Left cardiac atrium (tissue), 4 donors: ENCODE data around the gene RABAC1. TPM values are rescaled to one million over a fixed set of nuclear protein-coding genes. Genes with fewer than 3 reads are reported as not detected.
"Not testable (repeated sequence)": the region's sequence is repeated elsewhere in the genome, so short reads cannot be mapped to it uniquely, and the experiment has no call there.

Experiments
- ATAC-seq, 2 donors: fragments of 200-7000 bp; cut with Tn5 transposase; one replicate each; pipeline ENCODE4 v1.9.1; 2020; ENCODE audit warnings: mild to moderate bottlenecking in 2 of 2, moderate library complexity in 2 of 2
- DNase-seq: peaks from one replicate; pipeline ENCODE4 v3.0.0-alpha.2; 2020
- intact Hi-C, 2 donors: fragments of 100-400 bp; cut with DNase I; formaldehyde crosslinking; loops; one replicate each; pipeline versions ENCODE4 v1.14.1 to v1.15.1; 2022 to 2023
- total RNA-seq, 2 donors: library from RNA; stranded (reverse); fragmentation: NEBNext Ultra II Directional; extraction: Animal tissue kit (Norgen Biotek cat#: 25700); gene quantifications; one replicate each; pipeline ENCODE4 v1.2.1, GENCODE V29; 2021
- donor health status: DM: no; HTN: yes; CAD: no.
- donor health status: DM: no; HTN: yes; CAD: no; lungs with severe emphysema.
- donor health status: DM: yes; HTN: yes; CAD: no.
- donor health status: Dilated cardiomyopathy.

RABAC1 gene
- total RNA-seq, 2 donors from 2014 or later: 91.4 to 117 TPM

DNA sequence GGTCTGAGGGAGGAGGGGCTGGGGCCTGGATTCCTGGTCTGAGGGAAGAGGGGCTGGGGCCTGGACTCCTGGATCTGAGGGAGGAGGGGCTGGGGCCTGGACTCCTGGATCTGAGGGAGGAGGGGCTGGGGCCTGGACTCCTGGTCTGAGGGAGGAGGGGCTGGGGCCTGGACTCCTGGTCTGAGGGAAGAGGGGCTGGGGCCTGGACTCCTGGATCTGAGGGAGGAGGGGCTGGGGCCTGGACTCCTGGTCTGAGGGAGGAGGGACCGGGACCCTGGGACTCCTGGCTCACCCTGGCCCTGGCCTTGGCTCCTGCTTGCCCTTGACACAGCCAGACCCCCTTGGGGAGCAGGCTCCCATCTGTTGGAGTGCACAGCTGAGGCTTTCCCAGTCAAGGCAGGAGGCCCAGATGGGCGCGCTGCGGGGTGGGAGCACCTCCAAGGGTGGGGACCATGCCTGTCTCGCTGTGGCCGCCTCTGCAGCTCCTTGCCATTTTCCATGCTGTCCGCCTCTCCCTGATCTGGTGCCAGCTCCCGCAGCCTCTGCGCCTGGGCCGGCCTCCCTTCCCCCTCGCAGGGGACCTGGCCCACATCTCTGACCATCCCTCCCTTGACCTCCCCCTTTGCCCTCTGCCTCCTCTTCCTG is 32.9 kb upstream of the RABAC1 start:
- intact Hi-C loops, DNase-seq, ATAC-seq: not testable (repeated sequence)

DNA sequence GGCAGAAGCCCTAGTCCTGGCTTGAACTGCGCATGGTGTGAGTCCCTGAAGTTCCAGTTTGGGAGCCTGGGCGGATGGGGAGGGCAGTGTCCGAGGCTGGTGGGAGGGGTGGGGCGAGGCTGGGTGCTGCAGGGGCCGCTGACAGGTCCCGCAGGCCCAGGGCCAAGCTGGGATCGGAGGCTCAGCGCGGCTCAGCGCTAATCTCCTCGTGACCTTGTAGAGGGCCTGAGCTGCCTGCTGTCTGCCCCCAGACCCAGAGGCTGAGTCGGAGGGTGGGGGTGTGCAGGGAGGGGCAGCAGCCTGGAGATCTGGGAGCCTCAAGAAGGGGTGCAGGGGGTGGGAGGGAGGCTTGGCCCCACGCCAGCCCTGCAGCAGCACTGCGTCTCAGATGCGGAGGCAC is 31.9 kb upstream of the RABAC1 start:
- ATAC-seq: peak; percentile 53 to 61
- intact Hi-C loops: no loop called here
- DNase-seq: peak; percentile 60

DNA sequence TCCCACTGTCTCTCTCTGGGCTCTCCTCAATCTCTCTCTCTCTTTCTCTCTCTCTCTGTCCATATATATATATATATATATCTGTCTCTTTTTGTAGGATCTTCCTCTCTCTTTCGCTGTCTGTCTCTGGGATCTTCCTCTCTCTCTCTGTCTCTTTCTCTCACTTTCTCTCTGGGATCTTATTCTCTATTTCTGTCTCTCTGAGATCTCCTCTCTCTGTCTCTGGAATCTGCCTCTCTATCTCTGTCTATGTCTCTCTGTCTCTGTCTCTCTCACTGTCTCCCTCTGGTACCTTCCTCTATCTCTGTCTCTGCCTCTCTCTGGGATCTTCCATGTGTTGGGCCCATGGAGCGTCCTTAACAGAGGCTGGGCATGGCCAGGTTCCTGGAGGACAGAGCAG is 31.5 kb upstream of the RABAC1 start:
- DNase-seq (no peak), ATAC-seq (no peak)
- intact Hi-C loops: no loop called here

DNA sequence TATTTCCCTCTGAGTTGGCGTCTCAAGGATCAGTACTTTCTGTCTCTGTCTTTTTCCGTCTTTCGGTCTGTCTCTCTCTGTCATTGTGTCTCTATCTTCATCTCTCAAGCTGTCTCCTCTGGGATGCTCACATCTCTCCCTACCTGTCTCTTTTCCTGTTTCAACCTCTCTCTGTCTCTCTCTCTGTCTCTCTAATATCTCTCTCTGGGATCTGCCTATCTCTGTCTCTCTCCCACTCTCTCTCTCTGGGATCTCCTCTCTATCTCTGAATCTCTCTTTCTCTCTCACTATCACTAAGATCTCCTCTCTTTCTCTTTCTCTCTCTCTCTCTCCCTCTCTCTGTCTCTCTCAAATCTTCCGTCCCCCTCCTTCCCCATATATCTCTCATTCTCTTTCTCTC is 30.9 kb upstream of the RABAC1 start:
- intact Hi-C loops: no loop called here
- ATAC-seq: no peak
- no peak for DNase-seq

DNA sequence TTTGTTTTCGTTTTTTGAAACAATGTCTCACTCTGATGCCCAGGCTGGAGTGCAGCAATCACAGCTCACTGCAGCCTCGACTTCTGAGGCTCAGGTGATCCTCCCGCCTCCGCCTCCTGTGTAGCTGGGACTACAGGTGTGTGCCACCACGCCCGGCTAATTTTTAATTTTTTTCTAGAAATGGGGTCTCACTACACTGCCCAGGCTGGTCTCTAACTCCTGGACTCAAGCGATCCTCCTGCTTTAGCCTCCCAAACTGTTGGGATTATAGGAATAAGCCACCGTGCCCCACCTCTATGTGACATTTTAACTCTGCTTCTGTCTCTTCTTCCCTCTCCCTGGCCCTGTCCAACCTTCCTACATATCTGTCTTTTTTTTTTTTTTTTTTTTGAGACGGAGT is 29.8 kb upstream of the RABAC1 start:
- no peak for ATAC-seq
- intact Hi-C loops: no loop called here
- DNase-seq: no peak

DNA sequence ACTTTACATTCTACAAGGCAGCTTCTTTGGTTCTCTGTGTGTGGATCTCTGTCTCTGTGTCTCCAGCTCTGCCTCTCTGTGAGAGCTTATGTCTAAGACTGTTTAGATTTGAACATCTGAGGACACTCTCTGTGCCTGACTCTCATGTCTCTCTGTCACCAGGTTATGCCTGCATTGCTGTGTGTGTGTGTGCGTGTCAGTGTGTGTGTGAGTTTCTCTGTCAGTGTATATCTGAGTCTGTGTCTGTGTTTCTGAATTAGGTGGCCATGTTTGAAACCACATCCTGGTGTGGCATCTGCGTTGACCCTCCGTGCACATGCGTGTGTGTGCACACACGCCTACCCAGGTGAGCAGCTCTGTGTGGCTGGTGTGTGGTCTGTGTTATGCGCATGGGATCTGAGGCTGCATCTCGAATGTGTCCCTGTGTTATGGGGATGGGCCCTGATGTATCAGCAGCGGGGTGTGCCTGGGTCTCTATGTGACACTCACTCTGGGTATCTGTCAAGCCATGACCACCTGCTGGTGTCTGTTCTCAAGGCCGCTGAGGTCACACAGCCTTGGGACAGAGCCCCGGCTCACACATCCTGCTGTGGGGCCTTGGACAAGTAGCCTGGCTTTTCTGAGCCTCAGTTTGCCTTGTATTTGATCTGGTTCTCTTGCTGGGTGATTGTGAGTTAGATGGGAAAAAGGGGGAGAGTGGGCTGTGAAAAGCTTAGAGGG is 28.2 kb upstream of the RABAC1 start:
- DNase-seq (no peak), ATAC-seq (no peak)
- intact Hi-C loops: no loop called here

DNA sequence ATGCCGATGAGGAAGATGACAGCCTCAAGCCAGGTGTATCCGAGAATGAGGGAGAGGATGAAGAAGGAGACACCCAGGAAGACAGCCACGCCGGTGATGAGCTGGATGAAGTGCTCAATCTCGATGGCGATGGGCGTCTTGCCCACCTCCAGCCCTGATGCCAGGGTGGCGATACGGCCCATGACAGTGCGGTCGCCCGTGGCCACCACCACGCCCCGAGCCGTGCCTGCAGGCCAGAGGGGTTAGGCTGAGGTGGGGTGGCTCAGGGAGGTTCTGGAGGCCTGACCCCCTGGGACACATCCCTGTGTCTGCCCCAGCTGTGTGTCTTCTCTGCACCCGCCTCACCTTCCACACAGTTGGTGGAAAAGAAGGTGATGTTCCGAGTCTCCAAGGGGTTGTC is 25.8 kb upstream of the RABAC1 start:
- ATAC-seq: no peak
- no peak for DNase-seq
- intact Hi-C loops: no loop called here

DNA sequence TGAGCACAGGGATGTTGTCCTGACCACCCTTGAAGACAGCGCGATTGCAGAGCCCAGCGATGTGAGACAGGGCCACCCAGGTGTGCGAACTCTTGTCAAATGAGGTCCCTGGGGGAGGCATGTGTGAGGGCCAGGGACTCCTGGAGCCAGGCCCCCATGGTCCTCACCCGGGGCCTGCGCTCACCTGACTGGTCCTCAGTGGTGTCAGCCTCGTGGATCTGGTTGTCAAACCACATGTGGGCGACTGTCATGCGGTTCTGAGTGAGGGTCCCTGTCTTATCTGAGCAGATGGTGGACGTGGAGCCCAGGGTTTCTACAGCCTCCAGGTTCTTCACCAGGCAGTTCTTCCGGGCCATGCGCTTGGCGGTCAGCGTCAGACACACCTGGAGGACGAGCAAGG is 22.6 kb upstream of the RABAC1 start:
- DNase-seq (no peak), ATAC-seq (no peak)
- intact Hi-C loops: no loop called here

DNA sequence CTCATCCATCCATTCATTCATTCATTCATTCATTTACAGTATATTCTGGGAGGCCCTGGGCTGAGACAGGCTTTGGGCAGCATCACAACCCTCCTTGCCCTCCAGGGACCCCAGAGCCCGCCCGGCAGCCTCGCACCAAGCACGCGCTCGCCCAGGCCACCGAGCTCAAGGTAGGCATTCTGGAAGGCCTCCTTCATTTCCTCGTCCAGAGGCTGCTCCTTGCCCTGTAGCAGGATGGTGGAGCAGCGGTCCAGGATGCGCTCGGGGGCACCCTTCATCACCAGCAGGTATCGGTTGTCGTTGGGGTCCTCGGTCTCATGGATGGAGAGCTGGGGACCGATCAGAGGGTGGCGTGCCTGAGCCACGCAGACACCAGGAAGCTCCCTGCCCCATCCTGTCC is 19.3 kb upstream of the RABAC1 start:
- no peak for DNase-seq
- no peak for ATAC-seq
- intact Hi-C loops: no loop called here

DNA sequence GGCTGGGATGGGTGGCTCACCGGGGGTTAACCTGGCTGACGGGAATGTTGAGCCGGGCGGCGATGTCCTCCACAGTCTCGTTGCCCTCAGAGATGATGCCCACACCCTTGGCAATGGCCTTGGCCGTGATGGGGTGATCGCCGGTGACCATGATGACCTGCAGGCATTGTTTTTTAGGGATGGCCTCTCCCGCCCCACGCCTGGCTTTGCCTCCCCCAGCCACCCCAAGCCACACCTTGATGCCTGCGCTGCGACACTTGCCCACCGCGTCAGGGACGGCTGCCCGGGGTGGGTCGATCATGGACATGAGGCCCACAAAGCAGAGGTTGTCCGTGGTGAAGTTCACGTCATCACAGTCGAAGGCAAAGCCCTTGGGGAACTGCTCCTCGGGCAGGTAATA is 18.8 kb upstream of the RABAC1 start:
- DNase-seq (no peak), ATAC-seq (no peak)
- intact Hi-C loops: no loop called here

DNA sequence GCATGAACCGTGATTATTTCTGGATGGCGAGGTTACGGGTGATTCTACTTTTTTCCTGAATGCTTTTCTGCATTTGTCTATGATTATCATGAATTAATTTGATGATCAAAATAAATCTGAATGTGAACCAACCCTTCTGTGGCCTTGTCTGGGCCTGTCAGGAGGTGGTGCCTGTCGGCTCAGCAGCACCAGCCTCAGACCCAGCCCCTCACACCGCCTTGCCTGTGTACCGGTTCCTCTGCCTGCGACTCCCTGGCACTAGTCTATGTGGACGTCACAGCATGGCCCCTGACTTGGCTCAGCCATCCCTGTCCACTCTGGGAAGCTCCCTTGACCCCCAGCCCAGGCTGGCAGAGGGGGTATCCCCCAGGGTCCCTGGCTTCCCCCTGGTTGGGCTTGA is 15.5 kb upstream of the RABAC1 start:
- intact Hi-C loops: no loop called here
- peak in 1 of 2 donors; percentile 15 for ATAC-seq
- no peak for DNase-seq

DNA sequence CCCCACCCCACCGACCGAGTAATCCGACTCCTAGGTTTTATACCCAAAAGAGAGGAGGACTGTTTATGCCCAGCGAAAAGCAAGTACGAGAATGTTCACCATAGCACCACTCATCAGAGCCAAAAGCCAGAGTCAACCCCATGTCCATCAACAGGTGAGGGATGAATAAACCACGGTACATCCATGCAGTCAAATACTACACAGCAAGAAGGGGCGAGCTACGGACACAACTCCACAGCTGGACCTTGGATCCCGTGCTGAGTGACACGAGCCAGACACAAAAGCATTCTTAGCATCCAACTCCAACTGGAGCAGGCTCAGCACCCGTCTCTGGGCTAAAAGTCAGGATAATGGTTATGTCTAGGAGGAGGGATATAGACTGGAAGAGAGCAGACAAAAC is 12.2 kb upstream of the RABAC1 start:
- ATAC-seq (no peak), DNase-seq (no peak)
- intact Hi-C loops: no loop called here

DNA sequence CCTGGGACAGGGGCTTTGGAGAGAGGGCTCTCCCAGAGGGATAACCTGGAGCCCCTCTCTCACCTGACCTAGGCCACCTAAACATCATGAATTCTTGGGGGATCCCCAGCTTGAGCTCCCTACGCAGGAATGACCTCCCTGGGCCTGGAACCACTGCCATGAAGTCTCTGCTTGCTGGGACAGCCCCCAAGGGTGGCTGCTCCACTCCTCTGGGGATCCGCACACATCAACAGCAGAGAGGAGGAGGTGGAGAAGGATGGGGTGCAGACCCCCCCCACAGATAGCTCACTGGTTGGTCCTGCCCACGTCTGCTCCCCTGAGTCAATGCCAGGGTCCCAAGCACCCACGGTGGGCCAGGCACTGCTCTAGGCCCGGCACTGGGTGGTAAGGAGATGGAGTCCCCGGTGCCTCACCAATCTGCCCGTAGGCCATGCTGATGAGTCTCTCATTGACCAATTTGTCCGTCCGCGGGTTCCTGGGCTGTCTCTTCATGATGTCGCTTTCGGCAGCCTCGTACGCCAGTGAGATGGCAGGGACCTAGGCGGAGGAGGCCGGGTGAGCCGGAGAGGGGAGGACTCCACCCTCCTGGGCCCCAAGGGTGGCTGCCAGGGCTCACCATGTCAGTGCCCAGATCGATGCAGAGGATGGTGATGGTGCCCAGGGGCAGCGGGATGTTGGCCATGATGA is 10.8 kb upstream of the RABAC1 start:
- ATAC-seq: no peak
- intact Hi-C loops: no loop called here
- DNase-seq: no peak

DNA sequence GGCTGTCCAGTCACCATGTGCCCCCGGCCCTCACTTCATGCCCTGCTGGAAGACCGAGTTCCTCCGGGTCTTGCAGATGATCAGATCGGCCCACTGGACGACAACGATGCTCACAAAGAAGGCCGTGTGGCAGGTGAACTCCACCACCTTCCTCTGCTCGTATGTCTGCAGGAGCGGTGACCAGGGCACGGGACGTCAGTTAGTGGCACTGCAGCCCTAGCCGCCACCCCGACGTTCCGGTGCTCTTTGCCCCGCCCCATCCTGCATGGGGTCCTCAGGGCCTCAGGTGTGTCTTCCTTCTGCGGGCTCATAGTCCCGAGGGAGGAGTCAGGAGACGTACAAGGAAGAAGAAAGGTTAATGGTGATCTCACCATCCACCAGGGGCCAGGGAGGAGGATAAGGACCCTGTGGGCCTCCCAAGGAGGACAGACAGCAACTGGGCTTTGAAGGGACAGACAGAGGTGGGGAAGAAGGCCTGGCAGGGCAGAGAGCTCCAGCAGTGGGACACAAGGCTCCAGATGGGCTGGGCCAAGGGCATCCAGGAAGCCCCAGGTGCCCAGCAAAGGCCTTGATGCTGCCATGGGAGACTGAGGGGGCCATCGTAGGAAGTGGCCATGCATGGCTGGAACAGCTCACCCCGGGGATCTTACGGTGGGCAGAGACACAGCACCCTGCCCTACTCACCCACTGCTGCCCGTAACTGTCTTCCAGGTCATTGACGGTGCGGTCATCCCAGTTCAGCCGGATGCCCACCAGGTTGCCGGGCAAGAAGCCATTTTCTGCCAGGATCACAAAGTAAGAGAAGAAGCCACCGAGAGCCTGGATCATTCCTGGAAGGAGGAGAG is 9.9 kb upstream of the RABAC1 start:
- no peak for ATAC-seq
- DNase-seq: no peak
- intact Hi-C loops: no loop called here

DNA sequence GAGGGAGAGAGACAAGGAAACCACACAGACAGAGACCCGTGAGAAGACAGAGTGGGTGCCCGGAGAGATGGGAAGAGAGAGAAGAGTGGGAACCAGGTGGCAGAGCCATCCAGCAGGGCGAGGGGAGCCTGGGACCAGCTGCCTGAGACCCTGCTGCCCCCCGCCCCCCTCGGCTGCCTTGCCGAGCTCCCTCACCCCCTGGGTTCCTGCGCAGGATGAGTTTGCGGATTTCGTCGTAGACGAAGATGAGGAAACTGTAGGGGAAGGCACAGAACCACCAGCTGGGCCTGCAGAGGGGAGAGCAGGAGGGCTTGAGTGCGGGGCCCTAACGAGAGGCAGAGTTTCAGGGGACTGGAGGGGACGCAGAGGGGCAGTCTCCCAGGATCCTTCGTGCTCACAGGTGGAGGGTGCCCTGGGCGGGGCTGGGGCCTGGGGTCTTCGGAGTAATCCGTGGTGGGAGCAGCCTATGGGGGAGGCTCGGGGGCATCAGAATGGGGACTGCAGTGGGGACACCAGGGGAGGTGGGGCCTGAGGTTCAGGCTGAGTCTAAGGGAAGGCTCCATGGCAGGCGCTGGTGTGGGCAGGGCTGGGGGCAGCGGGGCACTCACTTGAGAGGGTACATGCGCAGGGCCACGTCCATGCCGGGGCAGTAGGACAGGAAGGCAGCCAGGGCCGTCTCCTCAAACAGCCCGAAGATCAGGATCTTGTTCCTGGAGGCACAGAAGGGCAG is 8.1 kb upstream of the RABAC1 start:
- intact Hi-C loops: no loop called here
- no peak for ATAC-seq
- no peak for DNase-seq

DNA sequence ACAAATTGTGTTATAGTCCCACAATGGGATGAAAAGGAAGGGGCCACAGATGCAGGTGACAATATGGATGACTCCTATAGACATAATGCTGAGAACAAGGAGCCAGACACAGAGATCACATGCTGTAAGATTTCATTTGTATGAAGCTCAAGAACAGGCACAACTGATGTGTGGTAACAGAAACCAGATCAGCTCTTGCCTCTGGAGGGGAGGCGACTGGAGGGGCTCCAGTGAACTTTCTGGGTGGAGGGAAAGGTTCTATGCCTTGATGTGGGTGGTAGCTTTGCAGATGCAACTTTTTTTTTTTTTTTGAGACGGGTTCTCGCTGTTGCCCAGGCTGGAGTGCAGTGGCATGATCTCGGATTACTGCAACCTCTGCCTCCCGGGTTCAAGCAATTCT is 6.0 kb upstream of the RABAC1 start:
- intact Hi-C loops: no loop called here
- no peak for ATAC-seq
- no peak for DNase-seq

DNA sequence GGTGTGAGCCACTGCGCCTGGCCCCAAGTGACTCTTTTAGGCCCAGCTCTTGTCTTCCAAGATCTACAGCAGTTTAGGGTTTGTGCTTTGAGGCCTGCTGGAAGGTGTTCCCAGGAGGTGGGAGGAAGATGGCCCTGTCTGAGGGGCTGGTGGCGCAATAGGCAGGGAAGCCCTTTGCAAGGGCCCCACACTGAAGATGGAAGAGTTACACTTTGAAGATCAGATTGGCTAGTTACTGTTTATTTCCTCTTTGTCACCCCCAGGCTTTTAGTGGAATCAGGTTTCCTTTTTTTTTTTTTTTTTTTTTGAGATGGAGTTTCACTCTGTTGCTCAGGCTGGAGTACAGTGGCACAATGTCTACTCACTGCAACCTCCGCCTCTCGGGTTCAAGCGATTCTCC is 1.9 kb upstream of the RABAC1 start:
- no peak for DNase-seq
- ATAC-seq: no peak
- intact Hi-C loops: no loop called here

DNA sequence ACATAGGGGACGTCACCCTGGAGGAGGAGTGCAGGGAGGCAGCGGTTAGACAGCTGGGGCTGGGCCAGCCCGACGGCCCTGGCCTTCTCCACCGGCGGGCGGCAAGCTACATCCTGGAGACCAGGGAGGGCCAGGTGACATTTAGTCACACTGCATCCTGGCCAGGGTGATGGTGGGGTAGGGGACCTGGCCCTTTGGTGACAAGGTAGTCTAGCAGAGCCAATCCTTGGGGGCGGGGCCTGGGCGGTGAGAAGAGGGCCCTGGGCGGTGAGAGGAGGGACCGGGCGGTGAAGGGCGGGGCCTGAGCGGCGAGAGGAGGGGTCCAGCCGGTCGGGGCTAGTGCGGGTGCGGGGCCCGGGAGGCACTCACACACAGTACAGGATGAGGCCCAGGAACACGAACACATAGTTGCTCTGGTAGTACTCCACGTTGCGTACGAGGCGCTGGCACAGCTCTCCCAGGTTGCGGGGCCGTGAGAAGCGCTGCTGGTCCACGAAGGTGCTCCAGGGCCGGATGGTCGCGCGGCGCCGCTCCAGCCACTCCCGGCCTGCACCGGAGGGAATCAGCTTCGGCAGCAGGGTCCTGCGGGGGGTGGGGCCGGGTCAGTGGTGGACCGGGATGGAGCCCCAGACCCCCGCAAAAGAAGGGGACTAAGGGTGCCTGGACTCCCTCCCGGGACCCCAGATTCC is 610 bp downstream of the RABAC1 start:
- peak; percentile 80 to 93 for ATAC-seq
- intact Hi-C loops: no loop called here

More for the DNA sequence above, 610 bp downstream of the RABAC1 start:
- peak; percentile 88 for DNase-seq
